Measurements from ENCODE around the gene CDH4.

GRCh38 chr20:61424011-61424627, 172.1 kb downstream of the CDH4 start:
- TF ChIP-seq POLR2AphosphoS5 (IDR thresholded peaks at IDR 0.05; ENCODE audit: low read depth, low read length): no peak; the same call in 1 of the 2 replicates
- no peak for TF ChIP-seq TAF1 (IDR thresholded peaks at IDR 0.05; ENCODE audit: borderline replicate concordance, insufficient read depth, low read length)

Measured in PFSK-1 (cell line).